SKM-1 treated with dmso at 0.1 percent for 144 hours (cell line): ENCODE measurements around the gene FYN.

Source experiments
- DNase-seq: peaks from one replicate; lab custom pipeline; 2025; ENCODE audit not compliant: unreplicated experiment; lab: John Stamatoyannopoulos, UW

Gene FYN

DNA sequence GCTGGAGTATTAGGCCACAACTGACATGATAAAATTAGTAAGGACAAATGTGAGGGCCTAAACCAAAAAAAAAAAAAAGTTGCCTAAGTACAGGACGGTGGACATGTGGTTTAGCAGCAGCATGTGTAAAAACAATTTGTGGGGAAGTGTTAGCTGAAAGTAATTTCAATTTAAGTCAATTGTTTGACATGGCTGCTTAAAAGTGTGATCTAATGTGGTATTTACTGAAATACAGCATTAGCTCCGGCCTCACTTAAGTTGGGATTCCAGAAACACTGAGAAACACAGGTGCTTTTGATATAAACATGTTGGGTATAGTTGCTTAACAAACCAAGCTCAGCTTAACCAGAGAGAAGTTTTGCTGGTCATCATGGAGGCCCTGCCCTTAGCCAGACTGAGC lies 119.7 kb downstream of the FYN start:
- no peak for DNase-seq

DNA sequence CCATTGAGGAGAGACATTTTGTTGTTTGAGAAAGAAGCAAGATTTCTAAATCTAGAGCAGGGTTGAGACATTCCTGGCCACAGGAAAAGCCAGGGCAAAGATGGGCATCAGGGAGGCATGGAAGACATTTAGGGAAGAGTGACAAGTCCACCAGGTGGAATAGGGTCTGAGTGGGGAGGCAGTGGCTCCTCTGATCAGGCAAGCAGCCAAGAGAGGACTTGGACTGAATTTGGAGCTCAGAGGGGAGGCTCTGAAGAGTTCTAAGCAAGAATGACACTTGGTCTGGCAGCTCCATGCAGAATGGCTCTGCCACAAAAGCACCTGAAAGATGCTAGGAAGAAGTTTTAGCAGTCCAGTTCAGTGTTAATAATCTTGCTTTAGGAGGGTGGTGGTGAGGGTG lies 120.8 kb downstream of the FYN start:
- DNase-seq: no peak

DNA sequence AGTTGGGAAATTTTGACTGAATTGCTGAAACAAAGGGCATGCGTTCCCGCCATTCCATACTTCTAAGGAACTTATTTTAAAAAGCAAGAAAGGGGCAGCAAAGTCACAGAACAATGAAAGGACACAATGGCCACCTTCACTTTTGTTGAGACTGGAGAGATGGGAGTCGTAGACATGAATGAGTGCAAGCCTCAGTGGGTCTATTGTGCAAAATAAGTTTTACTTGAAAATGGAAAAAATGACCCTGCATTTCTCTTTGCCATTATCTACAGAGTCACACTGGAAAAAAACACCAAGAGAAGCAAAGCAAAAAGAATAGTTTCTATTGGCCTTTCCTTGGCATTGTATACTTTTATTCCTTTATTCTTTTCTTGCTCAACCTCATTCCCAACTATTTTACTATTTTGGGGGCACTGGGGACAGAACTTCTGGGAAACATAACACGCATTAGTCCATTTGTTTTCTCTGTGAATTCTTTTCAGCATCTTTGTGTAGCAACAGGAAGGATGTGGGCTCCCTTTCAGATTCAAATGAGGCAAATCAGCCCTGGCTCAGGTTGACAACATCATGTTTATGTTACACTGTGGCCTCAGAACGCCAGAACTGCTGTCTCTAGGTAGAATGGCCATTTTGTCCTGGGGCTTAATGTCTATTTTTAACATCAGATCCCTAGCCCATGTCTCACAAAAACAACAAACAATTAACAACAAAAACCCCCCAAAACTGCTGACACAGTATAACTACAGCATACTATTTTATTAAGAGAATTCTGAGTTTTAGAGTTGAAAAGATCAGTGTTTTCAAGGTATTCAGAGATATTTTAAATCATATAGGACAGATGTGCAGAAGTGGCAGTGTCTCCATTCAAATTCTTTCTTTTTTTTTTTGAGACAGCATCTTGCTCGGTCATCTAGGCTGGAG lies 122.2 kb downstream of the FYN start:
- DNase-seq: no peak

DNA sequence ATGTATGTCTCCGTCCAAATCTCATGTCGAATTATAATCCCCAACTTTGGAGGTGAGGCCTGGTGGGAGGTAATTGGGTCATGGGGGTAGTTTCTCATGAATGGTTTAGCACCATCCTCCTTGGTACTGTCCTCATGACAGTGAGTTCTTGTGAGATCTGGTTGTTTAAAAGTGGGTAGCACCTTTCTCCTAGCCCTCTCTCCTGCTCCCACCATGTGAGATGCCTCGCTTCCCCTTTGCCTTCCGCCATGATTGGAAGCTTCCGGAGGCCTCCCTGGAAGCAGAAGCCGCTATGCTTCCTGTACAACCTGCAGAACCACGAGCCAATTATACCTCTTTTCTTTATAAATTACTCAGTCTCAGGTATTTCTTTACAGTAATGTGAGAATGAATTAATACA lies 123.1 kb downstream of the FYN start:
- DNase-seq: no peak

DNA sequence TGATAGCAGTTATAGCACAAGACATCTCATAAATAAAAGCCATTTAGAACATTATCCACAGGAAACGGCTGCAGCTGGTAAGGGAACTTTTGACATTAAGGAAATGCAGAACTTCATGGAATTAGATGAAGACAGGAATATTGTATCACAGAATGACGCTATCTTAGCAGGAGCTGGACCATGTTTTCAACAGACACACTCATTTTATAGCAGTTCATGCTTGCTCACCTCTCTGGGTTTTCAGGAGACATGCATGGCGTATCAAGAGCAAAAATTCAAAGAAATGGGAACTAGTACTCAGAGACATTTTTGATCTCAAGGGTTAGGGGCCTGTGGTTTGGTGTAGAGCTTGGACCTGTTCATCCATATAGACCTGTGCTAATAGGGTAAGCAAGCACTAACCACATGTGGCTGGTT lies 125.0 kb downstream of the FYN start:
- no peak for DNase-seq

DNA sequence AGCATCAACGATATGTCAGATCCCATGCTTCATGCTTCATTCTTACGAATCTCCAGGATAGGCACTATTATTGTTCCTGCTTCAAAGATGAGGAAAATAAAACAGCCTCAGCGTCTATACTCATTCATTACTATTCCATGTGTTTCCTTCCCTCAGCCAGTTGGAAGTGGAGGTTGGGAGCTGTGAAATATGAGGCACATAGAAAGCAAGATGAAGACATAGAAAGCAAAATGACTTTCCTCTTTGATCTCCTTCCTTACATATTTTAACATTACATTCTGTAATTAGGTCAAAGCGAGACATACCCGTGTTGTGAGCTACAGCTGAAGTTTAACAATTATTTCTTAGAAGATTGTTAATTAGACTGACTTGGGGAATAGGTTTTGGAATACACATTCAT lies 125.4 kb downstream of the FYN start:
- no peak for DNase-seq

DNA sequence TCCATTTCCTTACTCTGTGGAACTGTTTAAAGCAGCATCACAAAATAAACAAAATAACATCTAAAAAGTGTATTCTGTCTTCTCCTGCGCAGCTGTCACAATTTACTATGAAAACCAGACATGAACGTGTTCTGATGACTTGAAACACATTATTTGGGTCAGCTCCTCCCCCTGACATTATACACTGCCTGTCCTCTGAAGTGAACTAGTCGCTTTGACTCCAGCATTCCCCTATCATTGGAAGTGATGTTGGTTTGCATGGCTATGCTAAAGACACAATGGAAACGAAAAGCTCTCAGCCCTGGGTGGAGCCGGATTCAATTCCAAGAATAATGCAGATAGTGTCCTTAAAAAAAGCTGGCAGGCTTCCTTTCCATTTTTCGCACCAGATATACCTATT lies 125.9 kb downstream of the FYN start:
- DNase-seq: no peak

DNA sequence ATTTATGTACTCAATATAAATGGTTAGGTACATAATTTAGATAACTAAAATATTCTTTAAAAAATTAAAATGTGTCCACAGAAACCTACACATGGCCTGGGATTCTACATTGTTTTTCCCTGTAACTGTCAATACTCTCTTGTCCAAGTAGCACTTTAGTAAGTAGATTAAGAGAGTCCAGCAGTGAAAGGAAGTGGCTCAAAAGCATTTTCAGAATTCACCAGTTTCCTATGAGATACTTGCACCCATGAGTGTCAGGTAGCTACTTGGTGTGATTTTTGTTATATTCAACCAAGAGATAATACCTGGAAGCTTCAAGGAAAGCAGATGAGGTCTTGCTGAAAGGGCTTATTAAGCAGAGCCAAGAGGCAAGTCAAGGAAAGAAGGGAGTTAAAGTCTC lies 126.3 kb downstream of the FYN start:
- DNase-seq: no peak

DNA sequence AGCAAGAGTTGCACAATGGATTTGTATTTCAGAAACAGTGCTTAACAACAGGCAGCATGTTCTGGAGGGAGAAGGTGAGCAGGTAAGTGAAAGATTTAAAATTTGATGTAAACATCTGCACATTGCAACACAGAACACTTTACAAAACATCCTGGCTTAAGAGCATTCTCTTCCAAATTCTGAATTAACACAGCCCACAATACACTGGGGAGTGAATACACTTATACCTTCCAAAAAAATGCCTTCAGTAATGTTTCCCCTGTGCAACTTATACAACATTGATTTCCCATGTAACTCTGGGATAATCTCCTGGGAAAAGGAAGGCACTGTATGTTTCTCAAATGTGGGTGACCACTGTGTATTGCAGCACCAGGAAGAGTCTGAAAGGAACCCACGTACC lies 127.6 kb downstream of the FYN start:
- DNase-seq: no peak

DNA sequence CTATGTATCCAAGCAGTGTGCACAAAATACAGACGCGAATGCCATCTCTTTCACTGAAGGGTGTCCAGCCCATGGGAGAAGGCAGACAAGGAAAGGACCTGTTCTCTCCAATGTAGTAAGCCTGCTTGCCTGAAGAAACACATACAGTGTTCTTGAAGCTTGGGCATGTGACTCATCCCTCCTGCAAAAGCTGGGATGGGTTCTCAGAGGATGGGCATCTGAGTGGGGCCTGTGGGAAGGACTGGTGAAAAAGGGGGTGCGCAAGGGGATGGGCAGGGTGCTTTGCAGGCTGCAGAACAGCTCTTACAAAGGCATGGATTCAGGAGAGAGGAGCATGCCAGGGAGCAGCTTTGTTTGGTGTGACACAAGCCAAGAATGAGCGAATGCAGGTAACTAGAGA lies 128.1 kb downstream of the FYN start:
- DNase-seq: no peak

DNA sequence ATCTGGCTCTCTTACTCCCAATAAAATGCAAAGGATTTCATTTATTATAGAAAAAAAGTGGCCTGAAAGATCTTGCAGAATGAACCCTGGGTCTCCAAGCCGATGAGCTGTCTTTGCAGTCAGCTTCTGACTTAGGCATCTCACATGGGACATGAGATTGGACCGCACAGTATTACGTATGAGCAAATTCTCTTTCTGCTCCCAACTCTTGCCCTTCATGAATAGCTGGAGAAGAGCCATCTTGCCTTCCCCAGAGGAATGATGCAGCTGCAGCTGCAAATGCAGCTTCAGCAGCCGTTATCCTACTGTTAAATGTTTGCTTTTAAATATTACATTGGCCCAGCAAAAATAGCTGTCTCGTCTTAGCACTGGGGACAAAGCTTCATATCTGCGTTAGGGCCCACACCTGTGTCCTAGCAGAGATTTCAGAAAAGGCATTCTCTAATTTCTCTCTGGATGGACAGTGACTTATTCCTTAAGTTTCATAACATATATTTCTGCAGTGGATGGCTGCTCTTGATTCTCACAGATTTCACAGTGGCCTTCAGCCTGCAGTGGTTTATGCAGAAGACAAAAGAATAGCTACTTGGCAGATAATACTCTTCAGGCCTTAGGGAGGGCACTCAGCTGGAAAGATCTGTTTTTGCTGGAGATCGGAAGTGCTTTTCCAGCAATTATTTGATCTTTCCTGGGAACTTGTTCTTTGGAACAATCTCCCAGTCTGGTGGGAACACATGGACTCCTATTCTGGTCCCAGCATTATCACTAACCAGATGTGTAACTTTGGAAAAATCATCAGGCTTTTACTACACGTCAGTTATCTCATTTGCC lies 129.2 kb downstream of the FYN start:
- DNase-seq: no peak

DNA sequence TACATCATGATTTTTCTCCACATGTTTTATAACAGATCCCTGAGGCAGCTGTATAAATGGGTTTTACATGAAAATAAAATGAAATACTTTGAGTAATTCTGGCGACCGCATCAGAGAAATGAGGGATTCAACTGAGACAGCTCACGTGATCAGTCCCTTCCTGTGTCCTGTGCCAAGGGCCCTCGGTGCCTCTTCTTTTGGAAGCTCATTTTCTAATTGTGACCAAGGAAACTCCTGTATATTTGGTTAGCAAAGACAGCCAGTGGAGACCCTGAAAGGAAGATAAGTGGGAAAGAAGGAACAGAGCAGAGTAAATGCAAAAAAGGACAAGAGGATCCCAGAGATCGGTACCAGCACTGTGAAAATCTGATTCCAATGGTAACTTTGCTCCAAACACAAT lies 129.9 kb downstream of the FYN start:
- no peak for DNase-seq

DNA sequence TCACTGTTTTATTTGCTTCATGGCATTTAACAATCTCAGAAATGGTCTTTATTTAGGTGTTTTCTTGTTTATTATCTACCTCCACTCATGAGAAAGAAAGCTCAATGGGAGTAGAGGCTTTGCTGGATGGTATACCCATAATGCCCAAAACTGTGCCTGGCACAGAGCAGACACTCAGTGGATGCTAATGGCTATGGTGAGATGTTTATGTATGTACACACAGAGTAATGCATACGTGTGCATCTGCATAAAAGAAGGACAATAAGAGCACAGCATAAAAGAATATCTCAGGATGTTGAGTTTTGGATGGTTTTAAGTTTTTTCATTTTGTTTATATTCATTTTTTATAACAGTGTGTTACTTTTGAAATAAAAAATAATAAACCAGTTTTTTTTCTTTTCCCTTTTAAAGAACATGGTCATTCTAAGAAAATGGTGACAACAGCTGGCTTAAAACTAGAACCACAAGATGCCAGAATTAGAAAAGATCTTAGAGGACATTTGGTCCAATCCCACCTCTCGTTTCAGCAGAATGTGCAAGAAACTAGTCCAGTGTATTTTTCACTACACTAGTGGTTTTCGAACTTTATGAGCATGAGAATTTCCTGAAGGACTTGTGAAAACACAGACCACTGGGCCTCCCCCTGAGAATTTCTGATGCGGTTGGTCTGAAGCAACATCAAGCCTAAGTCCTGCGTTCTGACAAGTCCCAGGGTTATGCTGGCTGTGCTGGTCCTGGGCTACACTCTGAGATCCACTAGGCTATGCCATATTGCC lies 131.9 kb downstream of the FYN start:
- no peak for DNase-seq

DNA sequence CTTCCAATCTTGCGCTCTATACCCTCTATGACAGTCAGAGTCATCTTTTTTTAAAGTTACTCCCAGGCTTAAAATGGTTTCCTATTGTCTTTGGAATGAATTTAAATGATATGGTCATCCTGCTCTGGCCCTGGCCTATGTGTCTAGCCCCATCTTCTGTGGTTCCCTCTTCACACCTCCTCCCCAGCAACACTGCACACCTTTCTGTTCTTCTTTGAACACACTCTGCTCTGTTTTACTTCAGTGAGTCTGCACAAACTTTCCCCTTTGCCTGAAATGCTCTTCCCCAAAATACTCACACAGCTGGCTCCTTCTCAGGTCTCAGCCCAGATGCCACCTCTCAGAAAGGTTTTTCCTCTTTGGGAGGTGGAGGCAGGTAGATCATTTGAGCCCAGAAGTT lies 132.7 kb downstream of the FYN start:
- DNase-seq: no peak

DNA sequence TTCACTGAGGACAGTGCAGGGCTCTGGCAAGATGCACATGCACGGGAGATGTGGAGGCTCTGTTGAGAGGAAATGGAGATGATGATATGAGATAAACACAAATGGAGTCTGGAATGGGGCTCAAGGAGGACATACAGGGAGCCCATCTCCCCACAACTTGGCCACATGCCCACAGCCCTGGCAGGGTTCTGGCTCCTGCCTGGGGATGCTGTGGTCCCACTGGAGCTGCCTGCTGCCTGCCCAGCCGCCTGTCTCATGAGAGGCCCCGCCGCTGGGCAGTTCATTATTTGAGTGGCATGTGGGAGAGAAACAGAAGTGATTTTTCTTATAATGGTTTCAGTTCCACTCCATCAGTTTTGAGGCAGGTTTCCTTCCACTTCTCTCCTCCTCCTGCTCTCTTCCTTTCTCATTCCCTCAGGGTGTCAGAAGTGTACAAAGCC lies 134.0 kb downstream of the FYN start:
- no peak for DNase-seq

DNA sequence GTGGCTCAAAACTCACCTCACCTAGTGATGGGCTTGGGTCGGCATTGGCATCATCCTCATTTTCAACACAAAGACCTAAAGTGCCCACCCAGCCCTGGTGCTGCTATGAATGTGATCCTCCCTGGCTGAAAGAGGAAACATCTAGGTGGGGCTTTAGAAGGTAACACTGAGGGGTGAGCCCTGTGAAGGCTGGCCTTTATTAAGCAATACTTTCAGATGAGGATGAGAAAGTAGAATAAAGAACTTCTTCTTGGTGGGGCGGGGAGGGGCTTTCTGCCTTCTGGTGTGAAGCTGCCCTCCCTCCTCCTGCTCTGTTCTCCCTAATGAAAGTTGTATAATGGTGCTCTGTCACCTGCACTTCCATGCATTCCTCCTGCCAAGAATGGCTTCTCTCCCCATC lies 134.6 kb downstream of the FYN start:
- no peak for DNase-seq

DNA sequence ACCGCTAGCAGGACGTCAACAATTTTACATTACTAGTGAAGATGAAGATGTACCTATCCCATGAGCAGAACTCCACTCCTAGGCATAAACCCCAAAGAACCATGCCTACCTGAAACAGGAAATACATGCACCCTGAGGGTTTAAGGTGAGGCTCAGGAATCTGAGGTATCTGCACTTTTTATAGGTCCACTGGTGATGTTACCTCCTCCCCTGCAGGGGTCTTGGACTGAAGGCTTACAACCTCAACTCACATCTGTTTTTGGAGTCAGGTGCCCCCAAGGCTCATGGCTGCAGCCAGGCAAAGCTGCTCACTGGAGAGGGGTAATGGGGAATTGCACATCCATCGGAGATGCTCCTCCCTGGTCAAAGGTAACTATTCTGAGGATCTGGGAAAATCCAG lies 135.1 kb downstream of the FYN start:
- no peak for DNase-seq

DNA sequence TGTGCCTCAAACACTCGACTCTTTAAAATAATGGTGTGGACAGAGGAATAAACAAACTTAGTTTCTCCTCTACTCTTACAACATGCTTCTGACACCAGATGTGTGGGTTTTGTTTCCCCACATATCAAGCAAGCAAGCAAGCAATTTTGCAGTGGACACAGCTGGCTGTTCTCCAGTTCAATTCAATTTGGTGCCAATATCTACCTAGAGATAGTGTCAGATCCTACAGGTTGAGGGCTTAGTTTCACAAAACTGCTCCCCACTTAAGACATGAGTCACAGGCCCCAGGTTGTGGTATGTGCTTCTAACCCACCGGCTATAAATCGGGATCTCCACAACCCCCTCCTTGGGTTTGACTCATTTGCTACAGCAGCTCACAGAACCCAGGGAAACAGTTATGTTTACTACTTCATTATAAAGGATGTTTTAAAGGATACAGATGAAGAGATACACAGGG lies 136.2 kb downstream of the FYN start:
- no peak for DNase-seq

DNA sequence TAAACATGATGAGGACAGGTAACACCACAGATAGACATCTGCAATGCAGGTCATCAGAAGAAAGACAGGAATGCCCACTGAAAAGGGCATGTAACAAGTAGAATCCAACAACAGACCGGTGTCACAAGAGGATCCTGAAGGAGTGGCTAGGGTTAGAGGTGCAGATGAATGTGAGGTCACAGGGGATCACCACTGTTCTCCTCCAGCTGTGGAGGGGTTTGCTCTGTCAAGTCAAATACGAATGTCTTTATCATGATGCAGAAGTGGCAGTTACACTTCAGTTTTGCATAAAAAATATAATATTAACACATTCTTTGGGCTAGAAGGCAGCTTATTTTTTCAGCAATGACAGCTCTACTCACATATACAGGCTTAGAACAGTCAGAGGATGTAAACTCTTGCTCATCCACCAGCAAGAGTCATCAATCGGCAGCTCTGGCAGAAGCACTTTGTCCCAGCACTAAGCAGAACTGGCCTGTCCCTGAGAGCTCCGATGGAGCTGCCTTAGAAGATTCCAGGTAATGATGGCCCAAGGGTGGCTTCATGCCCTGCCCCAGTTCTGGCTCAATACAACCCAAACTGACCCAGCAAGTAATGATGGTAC lies 137.1 kb downstream of the FYN start:
- no peak for DNase-seq

DNA sequence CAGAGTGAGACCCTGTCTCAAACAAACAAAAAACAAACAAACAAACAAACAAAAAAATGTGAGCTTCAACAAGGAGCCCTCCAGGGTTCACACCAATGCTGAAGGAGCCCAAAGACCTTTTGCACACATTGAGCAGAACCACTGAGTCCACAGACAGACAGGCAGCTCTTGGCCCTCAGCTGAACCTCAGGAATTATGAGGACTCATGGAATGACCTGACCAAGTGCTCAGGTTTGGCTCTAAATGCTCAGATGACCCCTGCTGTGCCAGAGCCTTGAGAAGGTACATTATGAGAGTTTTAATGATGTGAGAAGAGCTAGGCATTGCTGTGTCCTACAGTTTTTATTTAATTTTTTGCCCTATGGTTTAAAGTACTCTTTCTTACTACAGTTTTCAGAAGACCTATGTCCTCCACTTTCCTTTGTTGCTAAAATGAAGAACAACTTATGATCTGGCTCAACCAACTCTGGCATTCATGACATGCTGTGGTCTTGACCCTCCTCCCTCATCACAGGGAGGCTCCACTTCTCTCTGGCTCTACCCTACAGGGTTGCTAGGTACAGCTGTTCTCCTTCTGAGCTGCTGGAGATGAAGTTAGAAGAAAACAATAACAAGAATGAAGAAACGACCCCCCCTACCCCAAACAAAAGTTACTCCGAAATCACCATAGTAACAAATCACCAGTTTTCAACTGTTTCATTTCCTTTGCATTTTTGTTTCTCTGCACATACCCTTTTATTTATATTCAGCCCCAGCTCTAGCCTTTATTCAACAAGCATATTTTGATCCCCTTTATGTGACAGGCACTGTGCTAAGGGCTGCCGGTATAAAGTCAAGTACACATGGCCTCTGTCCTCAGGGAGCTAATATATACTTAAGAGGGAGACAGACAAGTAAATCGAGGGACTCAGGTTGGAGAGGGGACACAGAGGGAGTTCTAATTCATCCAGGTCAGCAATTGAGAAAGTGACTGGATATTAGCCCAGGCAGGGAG lies 138.9 kb downstream of the FYN start:
- DNase-seq: no peak
